GM18502 (cell line): ENCODE measurements around the gene STK38.
"Not testable (repeated sequence)": the region's sequence is repeated elsewhere in the genome, so short reads cannot be mapped to it uniquely, and the experiment has no call there.

Experiments used
- ATAC-seq: cut with Tn5 transposase; IDR thresholded peaks from one replicate; pipeline ENCODE4 v1.9.1; 2021; ENCODE audit warnings: mild to moderate bottlenecking; ENCODE audit not compliant: unreplicated experiment, poor library complexity

The STK38 gene

GRCh38 chr6:36492621-36493020 lies 54.7 kb downstream of the STK38 start:
- no peak for ATAC-seq

- ATAC-seq = no peak
Measured at GRCh38 chr6:36492092-36492491, 55.2 kb downstream of the STK38 start.

GRCh38 chr6:36491378-36491965 lies 55.8 kb downstream of the STK38 start:
- ATAC-seq = no peak

GRCh38 chr6:36489426-36489825 lies 57.9 kb downstream of the STK38 start:
- no peak for ATAC-seq

- no peak for ATAC-seq
Measured at GRCh38 chr6:36488221-36488620, 59.1 kb downstream of the STK38 start.

GRCh38 chr6:36487698-36488097 lies 59.6 kb downstream of the STK38 start:
- no peak for ATAC-seq

GRCh38 chr6:36484736-36485135 lies 62.5 kb downstream of the STK38 start:
- no peak for ATAC-seq

GRCh38 chr6:36483326-36483725 lies 64.0 kb downstream of the STK38 start:
- not testable (repeated sequence) for ATAC-seq

- ATAC-seq = no peak
Measured at GRCh38 chr6:36479256-36479655, 68.0 kb downstream of the STK38 start.

GRCh38 chr6:36478051-36478526 lies 69.2 kb downstream of the STK38 start:
- ATAC-seq = no peak

GRCh38 chr6:36469946-36470345 lies 77.3 kb downstream of the STK38 start:
- ATAC-seq = no peak

GRCh38 chr6:36469148-36469661 lies 78.1 kb downstream of the STK38 start:
- ATAC-seq = no peak

- ATAC-seq = no peak
Measured at GRCh38 chr6:36467625-36468024, 79.7 kb downstream of the STK38 start.

GRCh38 chr6:36464233-36464632 lies 83.0 kb downstream of the STK38 start:
- ATAC-seq = no peak

GRCh38 chr6:36463676-36464075 lies 83.6 kb downstream of the STK38 start:
- no peak for ATAC-seq

GRCh38 chr6:36461646-36462045 lies 85.6 kb downstream of the STK38 start:
- ATAC-seq = no peak

GRCh38 chr6:36460916-36461315 lies 86.4 kb downstream of the STK38 start:
- no peak for ATAC-seq

- no peak for ATAC-seq
Measured at GRCh38 chr6:36459501-36459900, 87.8 kb downstream of the STK38 start.

GRCh38 chr6:36455486-36456027 lies 91.7 kb downstream of the STK38 start:
- ATAC-seq = no peak

GRCh38 chr6:36452897-36453296 lies 94.4 kb downstream of the STK38 start:
- ATAC-seq = not testable (repeated sequence)

- ATAC-seq = not testable (repeated sequence)
Measured at GRCh38 chr6:36449173-36449572, 98.1 kb downstream of the STK38 start.

- ATAC-seq = no peak
Measured at GRCh38 chr6:36445621-36446020, 101.7 kb downstream of the STK38 start.
